Right lung (tissue), 5 donors: ENCODE measurements around the gene COMT. TPM values are rescaled to one million over a fixed set of nuclear protein-coding genes. Genes with fewer than 3 reads are reported as not detected.
A peak's percentile ranks its signal among the peaks of the same experiment; 100 is the strongest.

Source experiments
- DNase-seq, 2 donors: peaks; one replicate each; pipeline ENCODE4 v3.0.0-alpha.2; 2013
- polyA plus RNA-seq, 5 donors: library from polyadenylated mRNA; unstranded; fragments of 120-200 nt; gene quantifications; one replicate each; pipeline versions ENCODE4 v1.2.1 to v1.2.3, GENCODE V29; 2013; ENCODE audit warnings: inconsistent platforms in 1 of 5, low replicate concordance in 1 of 5; ENCODE audit not compliant: insufficient read length in 5 of 5, insufficient read depth in 1 of 5

COMT gene
- polyA plus RNA-seq, 5 donors = 60.9 to 134 (median 85.5) TPM

DNA sequence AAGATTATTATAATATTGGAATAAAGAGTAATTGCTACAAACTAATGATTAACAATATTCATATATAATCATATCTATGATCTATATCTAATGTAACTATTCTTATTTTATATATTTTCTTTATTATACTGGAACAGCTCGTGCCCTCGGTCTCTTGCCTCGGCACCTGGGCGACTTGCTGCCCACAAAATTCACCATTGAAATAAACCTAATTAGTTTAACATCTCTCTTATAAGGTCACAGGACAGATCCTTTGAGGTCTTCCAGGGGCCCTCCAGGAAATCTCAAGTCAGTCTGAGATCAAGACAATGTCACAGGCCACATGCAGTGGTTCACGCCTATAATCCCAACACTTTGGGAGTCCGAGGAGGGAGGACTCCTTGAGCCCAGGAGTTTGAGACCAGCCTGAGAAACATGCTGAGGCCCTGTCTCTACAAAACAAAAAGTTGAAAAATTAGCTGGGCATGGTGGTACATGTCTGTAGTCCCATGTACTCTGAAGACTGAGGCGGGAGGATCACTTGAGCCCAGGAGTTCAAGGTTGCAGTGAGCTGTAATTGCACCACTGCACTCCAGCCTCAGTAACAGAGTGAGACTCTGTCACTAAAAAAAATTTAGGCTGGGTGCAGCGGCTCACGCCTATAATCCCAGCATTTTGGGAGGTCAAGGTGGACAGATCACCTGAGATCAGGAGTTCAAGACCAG is 6.6 kb downstream of the COMT start:
- DNase-seq = no peak

DNA sequence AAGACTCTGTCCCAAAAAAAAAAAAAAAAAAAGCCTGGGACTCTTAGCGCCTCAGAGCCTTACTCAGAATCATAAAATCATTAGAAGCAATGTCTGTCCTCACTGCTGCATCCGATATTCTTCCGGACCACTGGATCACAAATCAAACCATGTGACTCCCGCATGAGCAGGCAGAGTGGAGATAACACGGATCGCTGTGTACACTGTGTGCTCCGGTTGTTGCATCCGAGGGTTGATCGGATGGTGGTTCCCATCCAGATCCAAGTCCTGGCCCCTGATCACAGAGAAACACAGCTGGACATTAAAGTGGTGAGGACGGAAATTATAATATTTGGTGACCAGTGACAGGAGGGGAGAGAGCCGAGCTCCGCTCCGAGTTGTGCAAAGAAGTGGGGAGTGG is 9.8 kb downstream of the COMT start:
- no peak for DNase-seq

DNA sequence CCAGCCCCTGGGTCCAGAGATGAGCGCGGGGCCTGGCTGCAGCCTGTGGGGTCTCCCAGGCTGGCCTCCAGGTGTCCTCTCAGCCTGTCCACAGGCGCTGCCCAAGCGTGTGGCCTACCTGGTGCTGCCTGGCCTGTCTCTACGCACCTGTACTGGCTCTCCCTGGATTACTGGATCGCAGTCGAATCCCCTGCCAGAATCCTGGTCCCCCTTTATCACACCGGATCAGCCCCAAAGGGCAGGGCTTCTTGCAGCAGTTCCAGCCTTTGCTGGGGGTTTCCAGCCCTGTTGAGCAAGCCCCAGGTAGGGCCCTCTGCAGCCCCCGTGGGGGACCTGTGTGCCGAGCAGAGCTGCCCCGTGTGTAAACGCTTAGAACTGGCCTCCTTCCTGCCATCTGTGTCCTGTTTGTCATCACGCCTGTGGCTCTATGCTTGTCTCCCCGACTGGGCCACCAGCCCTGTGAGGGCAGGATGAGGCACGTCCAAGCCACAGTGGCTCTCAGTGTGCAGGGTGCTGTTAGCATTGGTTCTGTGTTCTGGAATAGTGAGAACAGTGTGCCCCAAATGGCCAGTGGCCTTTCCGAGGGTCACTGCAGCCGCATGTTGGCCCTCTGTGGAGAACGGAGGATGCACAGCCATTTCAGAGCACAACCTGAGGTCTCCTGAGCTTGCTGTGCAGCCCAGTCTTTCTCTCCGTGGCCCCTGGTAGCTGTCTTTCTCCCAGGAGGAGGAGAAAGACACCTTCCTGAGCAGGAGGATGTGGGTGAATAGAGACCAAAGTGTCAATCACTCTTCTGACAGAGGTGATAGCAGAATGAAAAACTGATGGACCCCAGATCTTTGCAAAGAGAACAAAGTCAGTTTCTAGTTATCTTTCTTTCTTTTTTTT is 13.9 kb downstream of the COMT start:
- DNase-seq = no peak

DNA sequence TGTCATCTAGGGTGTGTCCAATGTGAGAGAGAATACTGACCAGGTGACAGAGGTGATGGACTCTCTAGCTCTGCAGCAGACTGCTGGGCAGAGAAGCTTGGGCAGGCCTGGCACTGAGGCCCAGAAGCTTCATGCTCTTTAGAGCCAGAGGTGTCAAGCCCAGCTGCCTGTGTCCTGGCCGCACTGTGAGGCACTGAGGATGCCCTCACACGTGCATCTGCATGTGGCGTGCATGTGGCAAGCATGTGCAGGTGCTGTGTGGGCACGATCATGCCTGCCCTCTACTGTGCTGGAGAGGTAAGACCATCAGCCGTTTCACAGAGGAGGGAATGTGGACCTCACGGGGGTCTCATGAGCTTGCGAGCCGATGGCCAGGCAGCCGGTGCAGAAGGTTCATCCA is 15.9 kb downstream of the COMT start:
- DNase-seq = no peak

DNA sequence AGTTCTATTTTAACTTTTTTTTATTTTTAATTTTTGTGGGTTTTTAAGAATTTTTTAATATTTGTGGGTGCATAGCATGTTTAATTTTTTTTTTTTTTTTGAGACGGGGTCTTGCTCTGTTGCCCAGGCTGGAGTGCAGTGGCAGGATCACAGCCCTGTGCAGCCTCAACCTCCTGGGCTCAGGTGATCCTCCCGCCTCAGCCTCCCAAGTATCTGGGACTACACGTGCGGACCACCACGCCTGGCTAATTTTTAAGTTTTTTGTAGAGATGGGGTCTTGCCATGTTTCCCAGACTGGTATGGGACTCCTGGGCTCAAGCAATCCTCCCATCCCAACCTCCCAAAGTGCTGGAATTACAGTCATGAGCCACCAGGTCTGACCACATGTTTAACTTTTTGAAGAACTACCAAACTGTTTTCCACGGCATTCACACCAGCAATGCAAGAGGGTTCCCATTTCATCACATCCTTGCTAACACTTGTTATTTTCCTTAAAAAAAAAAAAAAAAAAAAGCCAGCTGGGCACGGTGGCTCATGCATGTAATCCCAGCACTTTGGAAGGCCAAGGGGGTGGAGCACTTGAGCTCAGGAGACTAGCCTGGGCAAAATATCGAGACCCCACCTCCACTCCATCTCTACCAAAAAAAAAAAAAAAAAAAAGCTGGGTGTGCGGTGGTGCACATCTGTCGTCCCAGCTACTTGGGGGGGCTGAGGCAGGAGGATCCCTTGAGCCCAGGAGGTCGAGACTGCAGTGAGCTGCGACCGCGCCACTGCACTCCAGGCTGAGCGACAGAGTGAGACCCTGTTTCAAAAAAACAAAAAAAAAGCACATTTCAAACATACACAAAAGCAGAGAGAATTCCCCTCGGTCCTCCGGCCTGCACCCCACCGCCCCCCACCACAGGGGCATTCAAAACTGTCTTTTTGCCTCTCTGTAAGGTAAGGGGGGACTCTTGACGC is 16.8 kb downstream of the COMT start:
- DNase-seq = no peak

DNA sequence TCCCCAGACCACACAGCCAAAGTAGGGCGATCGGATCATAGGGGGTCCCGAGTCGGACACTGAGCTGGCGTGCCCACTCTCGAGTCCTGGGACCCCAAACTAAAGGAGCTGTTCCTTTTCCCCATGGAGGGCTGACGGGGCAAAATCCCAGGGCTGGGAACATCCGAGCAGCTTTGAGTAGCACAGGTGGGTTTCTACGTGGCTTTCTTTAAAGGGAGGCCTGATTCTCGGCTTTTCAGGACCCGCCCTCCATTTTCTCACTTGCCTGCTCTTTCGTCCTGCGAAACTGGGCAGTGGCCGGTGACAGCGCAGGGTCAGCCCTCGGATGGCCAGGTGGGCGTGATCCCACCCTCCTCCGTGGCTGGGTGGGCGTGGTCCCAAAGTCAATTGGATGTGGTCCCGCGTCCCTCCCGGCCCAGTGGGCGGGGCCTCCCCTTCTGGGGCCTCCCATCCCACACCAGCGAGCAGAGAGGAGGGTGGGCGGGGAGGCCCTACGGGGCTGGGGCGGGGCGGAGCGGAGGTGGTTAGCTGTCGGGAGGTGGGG is 17.5 kb downstream of the COMT start:
- peak; percentile 77 for DNase-seq

DNA sequence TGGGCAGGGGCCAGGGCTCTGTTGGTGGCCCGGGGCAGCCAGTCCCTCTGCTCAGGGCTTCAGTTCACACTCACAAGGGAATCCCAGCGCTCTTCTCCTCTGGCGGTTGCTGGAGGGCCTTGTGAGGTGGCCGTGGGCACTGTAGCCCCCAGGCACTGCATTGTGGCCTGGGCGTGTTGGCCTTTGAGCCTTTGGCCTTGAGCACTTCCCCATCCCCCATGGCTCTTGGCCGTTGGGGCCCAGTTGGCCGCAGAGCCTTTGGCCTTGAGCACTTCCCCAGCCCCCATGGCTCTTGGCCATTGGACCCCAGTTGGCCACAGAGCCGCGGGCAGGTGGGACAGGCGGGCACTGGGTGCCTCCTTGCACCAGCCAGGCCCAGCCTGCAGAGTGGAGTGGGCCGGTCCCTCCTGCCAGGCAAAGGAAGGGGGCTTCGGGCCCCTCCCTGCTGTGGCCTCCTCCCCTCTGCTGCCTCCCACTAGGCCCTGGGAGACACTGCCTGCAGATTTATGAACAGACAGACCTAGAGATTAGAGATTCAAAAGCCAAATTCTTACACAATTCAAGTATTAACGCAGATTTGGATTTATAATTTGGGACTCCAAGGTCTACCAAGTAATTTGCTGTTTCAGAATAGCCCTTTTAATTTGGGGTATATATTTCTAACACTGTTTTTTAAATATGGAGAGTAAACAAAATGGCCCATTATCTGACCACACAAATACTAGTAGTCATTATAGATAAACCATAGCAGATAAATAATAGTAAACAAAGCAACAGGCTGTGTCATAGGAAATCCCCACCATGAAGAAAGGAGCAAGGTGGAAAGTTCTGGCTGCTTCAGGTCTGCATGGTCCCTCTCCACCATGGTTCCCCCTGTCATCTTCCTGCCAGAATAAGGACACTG is 18.3 kb downstream of the COMT start:
- no peak for DNase-seq

DNA sequence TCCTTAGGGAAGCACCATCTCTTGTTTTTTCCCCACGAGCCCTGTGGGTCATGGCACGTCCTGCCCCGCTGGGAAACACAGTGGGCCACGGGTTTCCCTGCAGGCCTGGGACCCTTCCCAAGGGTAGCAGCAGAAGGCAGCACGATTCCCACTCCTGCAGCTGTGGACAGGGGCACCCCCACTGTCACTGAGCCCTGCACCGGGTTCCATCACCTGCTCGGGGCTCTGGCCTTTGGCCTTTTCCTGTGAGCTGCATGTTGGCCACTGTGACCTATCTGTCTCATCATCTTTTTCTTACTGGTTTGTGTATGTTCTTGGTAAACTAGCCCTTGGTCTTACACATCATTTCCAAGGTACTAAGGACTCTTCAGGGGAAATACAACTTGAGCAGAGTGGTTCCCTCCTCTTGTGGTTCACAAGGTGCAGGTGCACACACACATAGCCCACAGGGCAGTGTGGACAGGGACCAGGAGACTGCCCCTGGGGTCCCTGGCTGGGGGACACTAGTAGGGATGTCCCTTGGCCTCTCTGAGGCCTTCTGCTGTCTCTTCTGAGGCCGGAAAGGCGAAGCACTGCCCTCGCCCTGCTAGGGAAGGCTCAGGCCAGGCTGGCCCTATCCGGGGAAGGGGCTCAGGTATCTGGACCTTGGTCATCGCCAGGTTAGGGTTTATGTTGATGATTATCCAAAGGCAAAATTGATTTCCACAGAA is 19.1 kb downstream of the COMT start:
- no peak for DNase-seq

DNA sequence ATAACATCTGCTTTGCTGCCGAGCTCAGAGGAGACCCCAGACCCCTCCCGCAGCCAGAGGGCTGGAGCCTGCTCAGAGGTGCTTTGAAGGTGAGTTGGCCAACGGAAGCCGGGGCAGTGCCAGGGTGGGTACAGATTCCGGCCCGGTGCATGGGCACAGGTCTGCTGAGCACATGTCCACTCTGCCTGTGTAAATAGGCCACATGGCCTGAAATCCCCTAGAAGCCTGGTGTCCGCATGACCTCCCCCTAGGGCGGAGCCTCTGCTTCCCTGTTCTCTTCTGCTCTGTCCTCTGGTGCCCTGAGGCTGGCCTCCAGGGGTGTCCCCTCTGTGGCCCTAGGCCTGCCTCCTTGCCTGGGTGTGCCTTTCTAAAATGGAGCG is 19.6 kb downstream of the COMT start:
- no peak for DNase-seq

DNA sequence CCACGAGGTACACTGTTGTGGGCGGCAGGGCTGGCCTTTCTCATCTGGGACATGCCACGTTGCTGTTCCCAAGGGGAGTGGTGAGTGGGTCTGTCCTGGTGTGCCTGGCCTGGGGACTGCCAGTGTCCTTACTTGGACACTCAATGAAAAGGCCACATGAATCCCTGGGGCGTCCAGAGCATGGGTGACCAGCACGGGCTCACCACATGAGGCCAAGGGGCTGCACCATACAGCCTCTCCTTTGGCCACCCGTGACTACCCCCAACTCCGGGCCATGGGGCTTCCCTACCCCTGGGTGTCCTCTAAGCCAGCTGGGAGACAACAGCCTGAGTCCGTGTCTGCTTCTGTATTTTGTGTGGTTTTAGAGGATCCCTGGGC is 20.3 kb downstream of the COMT start:
- no peak for DNase-seq

DNA sequence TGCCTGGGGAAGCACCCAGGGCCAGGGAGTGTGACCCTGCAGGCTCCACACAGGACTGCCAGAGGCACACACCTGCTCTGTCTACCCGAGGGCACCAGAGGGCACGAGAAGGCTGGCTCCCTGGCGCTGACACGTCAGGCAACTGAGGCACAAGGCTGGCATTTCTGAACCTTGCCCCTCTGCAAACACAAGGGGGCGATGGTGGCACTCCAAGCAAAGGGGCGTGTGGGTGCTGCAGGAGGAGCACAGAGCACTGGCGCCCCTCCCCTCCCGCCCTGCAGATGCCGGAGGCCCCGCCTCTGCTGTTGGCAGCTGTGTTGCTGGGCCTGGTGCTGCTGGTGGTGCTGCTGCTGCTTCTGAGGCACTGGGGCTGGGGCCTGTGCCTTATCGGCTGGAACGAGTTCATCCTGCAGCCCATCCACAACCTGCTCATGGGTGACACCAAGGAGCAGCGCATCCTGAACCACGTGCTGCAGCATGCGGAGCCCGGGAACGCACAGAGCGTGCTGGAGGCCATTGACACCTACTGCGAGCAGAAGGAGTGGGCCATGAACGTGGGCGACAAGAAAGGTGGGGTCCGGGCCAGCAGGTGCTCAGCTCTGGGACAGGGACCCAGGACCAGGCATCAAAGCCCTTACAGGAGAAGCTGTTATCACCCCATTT is 20.8 kb downstream of the COMT start:
- DNase-seq = peak; percentile 60 to 62

DNA sequence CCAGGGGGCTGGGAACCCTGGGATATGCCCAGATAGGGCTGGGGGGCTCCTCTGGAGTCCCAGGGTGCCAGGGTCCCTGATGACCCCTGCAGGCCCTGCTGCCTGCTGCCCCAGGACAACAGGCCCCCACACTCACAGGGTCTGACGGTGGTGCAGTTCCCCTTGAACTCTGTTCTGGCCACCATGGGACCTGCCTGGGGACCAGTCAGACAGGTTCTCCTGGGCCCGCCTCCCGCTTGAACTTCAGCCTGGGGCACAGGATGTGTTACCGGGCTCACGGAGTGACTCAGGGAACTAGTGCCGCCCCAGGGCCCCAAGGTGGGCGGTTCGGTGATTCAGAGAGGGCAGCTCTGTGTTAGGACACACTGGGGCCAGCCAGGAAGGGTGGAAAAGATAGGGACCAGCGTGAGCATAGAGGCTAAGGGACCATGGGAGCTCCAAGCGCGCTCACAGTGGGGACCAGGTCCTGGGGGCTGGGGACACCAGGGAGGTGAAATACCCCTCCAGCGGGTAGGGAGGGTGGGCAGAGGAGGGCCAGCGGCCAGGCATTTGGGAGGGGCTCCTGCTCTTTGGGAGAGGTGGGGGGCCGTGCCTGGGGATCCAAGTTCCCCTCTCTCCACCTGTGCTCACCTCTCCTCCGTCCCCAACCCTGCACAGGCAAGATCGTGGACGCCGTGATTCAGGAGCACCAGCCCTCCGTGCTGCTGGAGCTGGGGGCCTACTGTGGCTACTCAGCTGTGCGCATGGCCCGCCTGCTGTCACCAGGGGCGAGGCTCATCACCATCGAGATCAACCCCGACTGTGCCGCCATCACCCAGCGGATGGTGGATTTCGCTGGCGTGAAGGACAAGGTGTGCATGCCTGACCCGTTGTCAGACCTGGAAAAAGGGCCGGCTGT is 21.6 kb downstream of the COMT start:
- peak; percentile 63 to 67 for DNase-seq

DNA sequence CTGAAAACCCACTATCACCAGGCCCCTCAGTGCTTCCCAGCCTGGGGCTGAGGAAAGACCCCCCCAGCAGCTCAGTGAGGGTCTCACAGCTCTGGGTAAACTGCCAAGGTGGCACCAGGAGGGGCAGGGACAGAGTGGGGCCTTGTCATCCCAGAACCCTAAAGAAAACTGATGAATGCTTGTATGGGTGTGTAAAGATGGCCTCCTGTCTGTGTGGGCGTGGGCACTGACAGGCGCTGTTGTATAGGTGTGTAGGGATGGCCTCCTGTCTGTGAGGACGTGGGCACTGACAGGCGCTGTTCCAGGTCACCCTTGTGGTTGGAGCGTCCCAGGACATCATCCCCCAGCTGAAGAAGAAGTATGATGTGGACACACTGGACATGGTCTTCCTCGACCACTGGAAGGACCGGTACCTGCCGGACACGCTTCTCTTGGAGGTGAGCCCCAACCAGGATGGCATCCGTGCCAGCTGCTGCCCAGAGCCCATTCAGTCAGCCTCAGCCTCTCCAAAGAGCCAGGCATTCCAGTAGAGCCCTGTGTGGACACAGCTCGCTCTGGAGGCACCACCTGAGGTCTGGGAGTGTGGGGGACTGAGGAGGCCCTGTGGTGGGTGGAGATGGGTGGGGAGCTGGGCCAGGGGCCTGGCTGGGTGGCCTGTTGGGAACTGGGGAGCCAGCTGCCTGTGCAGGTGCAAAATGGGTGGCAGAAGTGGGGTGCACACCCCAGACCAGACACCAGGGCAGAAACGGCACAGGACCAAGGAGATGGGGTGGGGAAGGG is 22.5 kb downstream of the COMT start:
- DNase-seq = no peak

DNA sequence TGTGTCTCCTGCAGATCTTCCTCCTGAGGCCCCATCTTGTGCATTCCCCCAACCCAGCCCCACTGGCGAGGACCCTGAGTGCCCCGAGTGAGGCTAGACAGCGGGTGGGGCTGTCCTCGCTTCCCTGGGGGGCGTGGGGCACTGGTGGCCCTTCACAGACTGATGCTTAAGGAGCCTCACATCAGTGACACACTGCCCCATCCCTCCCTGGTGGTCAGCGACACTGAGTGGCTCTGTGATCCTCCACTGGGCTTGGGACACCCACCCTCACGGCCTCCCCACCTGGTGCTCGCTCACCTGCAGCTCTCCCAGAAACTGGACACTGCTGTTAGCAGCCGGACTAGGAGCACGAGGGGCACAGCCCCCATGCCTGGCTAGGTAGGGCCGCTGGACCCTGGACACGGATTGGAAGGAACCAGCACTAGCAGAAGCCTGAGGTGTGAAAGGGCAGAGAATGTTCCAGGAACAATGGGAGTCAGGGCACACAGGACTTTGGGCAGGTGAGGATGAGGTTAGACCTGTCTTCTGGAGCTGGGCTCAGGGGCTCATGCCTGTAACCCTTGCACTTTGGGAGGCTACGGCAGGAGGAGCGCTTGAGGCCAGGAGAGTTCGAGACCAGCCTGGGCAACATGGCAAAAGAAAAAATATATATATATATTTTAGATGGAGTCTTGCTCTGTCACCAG is 23.3 kb downstream of the COMT start:
- no peak for DNase-seq

DNA sequence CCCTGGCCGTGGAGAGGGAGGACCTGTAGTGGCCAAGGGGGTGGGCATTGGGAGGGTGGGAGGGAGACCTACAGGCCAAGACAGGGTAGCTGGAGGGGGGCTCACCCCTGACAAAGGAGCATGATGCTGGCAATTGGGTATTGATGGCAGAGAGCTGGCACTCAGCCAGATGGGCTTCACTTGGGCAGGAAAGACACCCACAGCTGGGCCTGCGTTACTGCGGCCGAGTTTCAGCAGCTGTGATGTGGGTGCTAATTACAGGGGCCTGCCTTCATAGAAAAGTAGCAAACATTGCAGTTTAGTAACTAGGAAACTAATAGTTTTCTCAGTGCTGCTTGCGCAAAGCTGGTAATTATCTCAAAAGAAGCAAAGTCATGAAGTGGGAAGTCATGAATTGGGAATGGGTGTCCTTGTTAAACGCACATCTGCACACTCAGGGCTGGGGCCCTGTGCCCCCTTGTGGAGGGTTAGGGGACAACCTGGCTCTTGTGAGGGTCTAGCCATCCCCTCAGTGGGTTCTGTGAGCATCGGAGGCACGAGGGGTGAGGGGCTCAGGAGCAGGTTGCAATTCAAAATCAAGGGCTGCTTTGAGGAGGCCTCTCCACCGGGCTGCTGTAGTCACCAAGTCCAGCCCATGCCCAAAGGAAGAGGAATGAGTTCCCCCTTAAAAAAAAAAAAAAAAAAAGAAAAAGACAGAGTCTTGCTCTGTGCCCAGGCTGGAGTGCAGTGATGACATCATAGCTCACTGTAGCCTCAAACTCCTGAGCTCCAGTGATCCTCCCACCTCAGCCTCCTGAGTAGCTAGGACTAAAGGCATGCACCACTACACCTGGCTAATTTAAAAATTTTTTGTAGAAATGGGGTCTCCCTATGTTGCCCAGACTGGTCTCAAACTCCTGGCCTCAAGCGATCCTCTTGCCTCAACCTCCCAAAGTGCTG is 24.5 kb downstream of the COMT start:
- DNase-seq = no peak
